GM23338 (cell line): Measurements from ENCODE around the gene SMIM30. TPM values are rescaled to one million over a fixed set of nuclear protein-coding genes. Genes with fewer than 3 reads are reported as not detected.

Experiments
- ATAC-seq: fragments of 200-7000 bp; cut with Tn5 transposase; 3 replicates; pipeline ENCODE4 v1.9.1; 2020
- DNase-seq: peaks from one replicate; pipeline ENCODE4 v3.0.0-alpha.2; 2015; ENCODE audit warnings: low spot score
- H2AFZ ChIP-seq: fragments of 200-600 bp; sonication (generic); 2 replicates; pipeline ENCODE4 v1.8.0; 2016; ENCODE audit warnings: antibody characterized with exemption, mild to moderate bottlenecking, moderate library complexity
- H3F3A ChIP-seq: fragments of 200-600 bp; sonication (generic); replicated peaks from 2 replicates; pipeline ENCODE4 v1.8.0; 2017; ENCODE audit warnings: antibody characterized with exemption, mixed run types, low read depth
- H3K27ac ChIP-seq: fragments of 200-600 bp; sonication (generic); 2 replicates; pipeline ENCODE4 v1.6.1; 2016; ENCODE audit warnings: low read depth
- H3K27me3 ChIP-seq: fragments of 200-600 bp; sonication (generic); 2 replicates; pipeline ENCODE4 v1.8.0; 2016; ENCODE audit warnings: mild to moderate bottlenecking, mixed run types, moderate library complexity; ENCODE audit not compliant: insufficient read depth
- H3K36me3 ChIP-seq: fragments of 200-600 bp; sonication (generic); 2 replicates; pipeline ENCODE4 v1.8.0; 2016; ENCODE audit warnings: mild to moderate bottlenecking; ENCODE audit not compliant: insufficient read depth
- H3K4me1 ChIP-seq: fragments of 200-600 bp; sonication (generic); 2 replicates; pipeline ENCODE4 v1.8.0; 2016; ENCODE audit warnings: mild to moderate bottlenecking, moderate library complexity; ENCODE audit not compliant: insufficient read depth
- H3K4me2 ChIP-seq: fragments of 200-600 bp; sonication (generic); 2 replicates; pipeline ENCODE4 v1.7.1; 2017; ENCODE audit warnings: mixed run types
- H3K4me3 ChIP-seq: fragments of 200-600 bp; sonication (generic); 2 replicates; pipeline ENCODE4 v1.6.1; 2016; ENCODE audit warnings: mixed run types
- H3K79me2 ChIP-seq: fragments of 200-600 bp; sonication (generic); replicated peaks from 2 replicates; pipeline ENCODE4 v1.8.0; 2017; ENCODE audit warnings: mild to moderate bottlenecking; ENCODE audit not compliant: insufficient read depth
- H3K9me2 ChIP-seq: fragments of 200-600 bp; sonication (generic); 2 replicates; pipeline ENCODE4 v1.8.0; 2017; ENCODE audit not compliant: insufficient read depth
- H4K20me1 ChIP-seq: fragments of 200-600 bp; sonication (generic); replicated peaks from 2 replicates; pipeline ENCODE4 v1.8.0; 2017; ENCODE audit warnings: mild to moderate bottlenecking; ENCODE audit not compliant: insufficient read depth
- H3K27ac Mint-ChIP-seq: 2 replicates; pipeline ENCODE4 v1.8.0; 2020; ENCODE audit warnings: inconsistent platforms, mild to moderate bottlenecking, moderate library complexity, mixed read lengths
- H3K27me3 Mint-ChIP-seq: 3 replicates; pipeline ENCODE4 v1.8.0; 2022; ENCODE audit warnings: low read depth, mild to moderate bottlenecking, moderate library complexity, mixed read lengths, inconsistent platforms; ENCODE audit not compliant: insufficient read depth, poor library complexity
- H3K36me3 Mint-ChIP-seq: 3 replicates; pipeline ENCODE4 v1.8.0; 2021; ENCODE audit warnings: low read depth, mild to moderate bottlenecking, inconsistent platforms, moderate library complexity, mixed read lengths
- H3K4me1 Mint-ChIP-seq: 3 replicates; pipeline ENCODE4 v1.8.0; 2020; ENCODE audit warnings: mild to moderate bottlenecking, inconsistent platforms, mixed read lengths
- H3K4me3 Mint-ChIP-seq: 3 replicates; pipeline ENCODE4 v1.8.0; 2021; ENCODE audit warnings: moderate library complexity, mild to moderate bottlenecking, inconsistent platforms, mixed read lengths
- H3K9me3 Mint-ChIP-seq: 3 replicates; pipeline ENCODE4 v1.8.0; 2020; ENCODE audit warnings: moderate library complexity, mild to moderate bottlenecking, inconsistent platforms, mixed read lengths
- CREB1 ChIP-seq: fragments of 250-450 bp; sonication (Bioruptor Pico); IDR thresholded peaks from 2 replicates; pipeline ENCODE4 v1.5.0; 2020; ENCODE audit warnings: low read depth, mild to moderate bottlenecking, moderate library complexity
- EZH2 ChIP-seq: fragments of 200-600 bp; sonication (generic); IDR thresholded peaks from one replicate; pipeline ENCODE4 v1.8.0; 2017; ENCODE audit warnings: antibody characterized with exemption, mild to moderate bottlenecking, low read depth; ENCODE audit not compliant: unreplicated experiment
- EZH2phosphoT487 ChIP-seq: fragments of 200-600 bp; sonication (generic); IDR thresholded peaks from one replicate; pipeline ENCODE4 v1.8.1; 2018; ENCODE audit warnings: antibody characterized with exemption; ENCODE audit not compliant: unreplicated experiment
- JUNB ChIP-seq: IDR thresholded peaks from one replicate; pipeline ENCODE4 v1.6.1; 2016; ENCODE audit warnings: antibody characterized with exemption; ENCODE audit not compliant: unreplicated experiment
- NANOG ChIP-seq: IDR thresholded peaks from 2 replicates; pipeline ENCODE4 v1.6.1; 2016; ENCODE audit warnings: antibody characterized with exemption, borderline replicate concordance
- POLR2AphosphoS5 ChIP-seq: IDR thresholded peaks from 2 replicates; pipeline ENCODE4 v1.6.1; 2016; ENCODE audit warnings: antibody characterized with exemption, low read depth
- ZNF114 ChIP-seq: fragments of 250-450 bp; sonication (Bioruptor Pico); IDR thresholded peaks from 2 replicates; pipeline ENCODE4 v1.5.0; 2020; ENCODE audit warnings: mild to moderate bottlenecking, moderate library complexity
- ZNF331 ChIP-seq: fragments of 250-450 bp; sonication (Bioruptor Pico); IDR thresholded peaks from 2 replicates; pipeline ENCODE4 v1.5.0; 2020; ENCODE audit warnings: low read depth, mild to moderate bottlenecking, moderate library complexity
- polyA plus RNA-seq: library from polyadenylated mRNA; unstranded; fragments of >200 nt; fragmentation: Nextera tagmentation; extraction: Ambion mirVana; gene quantifications from 2 replicates; pipeline ENCODE4 v1.2.1, GENCODE V29; 2016
- total RNA-seq: library from RNA; depleted of rRNA; stranded (reverse); fragments of >200 nt; shearing (Covaris generic); gene quantifications from 2 replicates; pipeline ENCODE4 v1.2.3, GENCODE V29; 2014
- TF ChIP-seq, protein P1 (sequence below): IDR thresholded peaks from one replicate; pipeline ENCODE4 v1.6.1; 2018; ENCODE audit warnings: antibody characterized with exemption; ENCODE audit not compliant: unreplicated experiment
- TF ChIP-seq, protein P2 (sequence below): fragments of 250-450 bp; sonication (Bioruptor Pico); IDR thresholded peaks from 2 replicates; pipeline ENCODE4 v1.5.0; 2020; ENCODE audit warnings: mild to moderate bottlenecking, moderate library complexity

SMIM30 gene
- total and polyA plus RNA-seq, 2 experiments from 2014 or later, result 40.6 to 150 TPM

DNA sequence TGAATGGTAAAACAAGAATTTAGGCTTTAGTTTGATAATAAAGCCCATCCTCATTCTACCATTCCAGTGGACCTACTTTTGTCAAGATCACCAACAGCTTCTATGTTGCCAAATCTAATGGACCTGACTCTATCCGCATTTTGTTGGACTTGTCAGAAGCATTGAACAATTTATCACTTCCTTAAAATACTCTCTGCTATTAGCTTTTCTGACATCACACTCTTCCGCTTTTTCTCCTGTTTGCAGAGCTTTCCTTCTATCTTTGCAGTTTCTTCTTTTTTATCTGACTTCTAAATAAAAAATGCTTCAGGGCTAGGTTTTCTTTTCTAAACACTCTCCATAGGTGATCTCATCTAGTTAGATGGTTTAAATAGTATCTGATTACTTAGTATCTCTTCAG, 42.7 kb upstream of the SMIM30 start:
- Histone ChIP-seq H3K4me1 (no peaks in the 10 kb centered on the region), H3F3A (no peaks in the 10 kb centered on the region), H2AFZ (no peak overlapping the region), H3K79me2 (no peaks in the 10 kb centered on the region), H3K4me3 (no peak overlapping the region), H4K20me1 (no peaks in the 10 kb centered on the region), H3K27me3 (no peaks in the 10 kb centered on the region), H3K4me2 (no peak overlapping the region), H3K27ac (no peak overlapping the region), H3K36me3 (no peaks in the 10 kb centered on the region), H3K9me2 (no peaks in the 10 kb centered on the region)
- Mint-ChIP-seq H3K27me3 (no peaks in the 10 kb centered on the region), H3K9me3 (no peaks in the 10 kb centered on the region), H3K27ac (no peak overlapping the region), H3K4me3 (no peak overlapping the region), H3K36me3 (no peaks in the 10 kb centered on the region), H3K4me1 (peaks cover 2% of the 10 kb centered on the region; the same call in 1 of the 3 replicates)
- TF ChIP-seq ZNF114 (no peak), EZH2 (no peak), NANOG (no peak), JUNB (no peak), ZNF331 (no peak), CREB1 (CRISPR knock-in tag) (no peak), EZH2phosphoT487 (no peak), POLR2AphosphoS5 (no peak)
- TF ChIP-seq, protein P1, sequence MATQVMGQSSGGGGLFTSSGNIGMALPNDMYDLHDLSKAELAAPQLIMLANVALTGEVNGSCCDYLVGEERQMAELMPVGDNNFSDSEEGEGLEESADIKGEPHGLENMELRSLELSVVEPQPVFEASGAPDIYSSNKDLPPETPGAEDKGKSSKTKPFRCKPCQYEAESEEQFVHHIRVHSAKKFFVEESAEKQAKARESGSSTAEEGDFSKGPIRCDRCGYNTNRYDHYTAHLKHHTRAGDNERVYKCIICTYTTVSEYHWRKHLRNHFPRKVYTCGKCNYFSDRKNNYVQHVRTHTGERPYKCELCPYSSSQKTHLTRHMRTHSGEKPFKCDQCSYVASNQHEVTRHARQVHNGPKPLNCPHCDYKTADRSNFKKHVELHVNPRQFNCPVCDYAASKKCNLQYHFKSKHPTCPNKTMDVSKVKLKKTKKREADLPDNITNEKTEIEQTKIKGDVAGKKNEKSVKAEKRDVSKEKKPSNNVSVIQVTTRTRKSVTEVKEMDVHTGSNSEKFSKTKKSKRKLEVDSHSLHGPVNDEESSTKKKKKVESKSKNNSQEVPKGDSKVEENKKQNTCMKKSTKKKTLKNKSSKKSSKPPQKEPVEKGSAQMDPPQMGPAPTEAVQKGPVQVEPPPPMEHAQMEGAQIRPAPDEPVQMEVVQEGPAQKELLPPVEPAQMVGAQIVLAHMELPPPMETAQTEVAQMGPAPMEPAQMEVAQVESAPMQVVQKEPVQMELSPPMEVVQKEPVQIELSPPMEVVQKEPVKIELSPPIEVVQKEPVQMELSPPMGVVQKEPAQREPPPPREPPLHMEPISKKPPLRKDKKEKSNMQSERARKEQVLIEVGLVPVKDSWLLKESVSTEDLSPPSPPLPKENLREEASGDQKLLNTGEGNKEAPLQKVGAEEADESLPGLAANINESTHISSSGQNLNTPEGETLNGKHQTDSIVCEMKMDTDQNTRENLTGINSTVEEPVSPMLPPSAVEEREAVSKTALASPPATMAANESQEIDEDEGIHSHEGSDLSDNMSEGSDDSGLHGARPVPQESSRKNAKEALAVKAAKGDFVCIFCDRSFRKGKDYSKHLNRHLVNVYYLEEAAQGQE, result no peak
- TF ChIP-seq, protein P2, sequence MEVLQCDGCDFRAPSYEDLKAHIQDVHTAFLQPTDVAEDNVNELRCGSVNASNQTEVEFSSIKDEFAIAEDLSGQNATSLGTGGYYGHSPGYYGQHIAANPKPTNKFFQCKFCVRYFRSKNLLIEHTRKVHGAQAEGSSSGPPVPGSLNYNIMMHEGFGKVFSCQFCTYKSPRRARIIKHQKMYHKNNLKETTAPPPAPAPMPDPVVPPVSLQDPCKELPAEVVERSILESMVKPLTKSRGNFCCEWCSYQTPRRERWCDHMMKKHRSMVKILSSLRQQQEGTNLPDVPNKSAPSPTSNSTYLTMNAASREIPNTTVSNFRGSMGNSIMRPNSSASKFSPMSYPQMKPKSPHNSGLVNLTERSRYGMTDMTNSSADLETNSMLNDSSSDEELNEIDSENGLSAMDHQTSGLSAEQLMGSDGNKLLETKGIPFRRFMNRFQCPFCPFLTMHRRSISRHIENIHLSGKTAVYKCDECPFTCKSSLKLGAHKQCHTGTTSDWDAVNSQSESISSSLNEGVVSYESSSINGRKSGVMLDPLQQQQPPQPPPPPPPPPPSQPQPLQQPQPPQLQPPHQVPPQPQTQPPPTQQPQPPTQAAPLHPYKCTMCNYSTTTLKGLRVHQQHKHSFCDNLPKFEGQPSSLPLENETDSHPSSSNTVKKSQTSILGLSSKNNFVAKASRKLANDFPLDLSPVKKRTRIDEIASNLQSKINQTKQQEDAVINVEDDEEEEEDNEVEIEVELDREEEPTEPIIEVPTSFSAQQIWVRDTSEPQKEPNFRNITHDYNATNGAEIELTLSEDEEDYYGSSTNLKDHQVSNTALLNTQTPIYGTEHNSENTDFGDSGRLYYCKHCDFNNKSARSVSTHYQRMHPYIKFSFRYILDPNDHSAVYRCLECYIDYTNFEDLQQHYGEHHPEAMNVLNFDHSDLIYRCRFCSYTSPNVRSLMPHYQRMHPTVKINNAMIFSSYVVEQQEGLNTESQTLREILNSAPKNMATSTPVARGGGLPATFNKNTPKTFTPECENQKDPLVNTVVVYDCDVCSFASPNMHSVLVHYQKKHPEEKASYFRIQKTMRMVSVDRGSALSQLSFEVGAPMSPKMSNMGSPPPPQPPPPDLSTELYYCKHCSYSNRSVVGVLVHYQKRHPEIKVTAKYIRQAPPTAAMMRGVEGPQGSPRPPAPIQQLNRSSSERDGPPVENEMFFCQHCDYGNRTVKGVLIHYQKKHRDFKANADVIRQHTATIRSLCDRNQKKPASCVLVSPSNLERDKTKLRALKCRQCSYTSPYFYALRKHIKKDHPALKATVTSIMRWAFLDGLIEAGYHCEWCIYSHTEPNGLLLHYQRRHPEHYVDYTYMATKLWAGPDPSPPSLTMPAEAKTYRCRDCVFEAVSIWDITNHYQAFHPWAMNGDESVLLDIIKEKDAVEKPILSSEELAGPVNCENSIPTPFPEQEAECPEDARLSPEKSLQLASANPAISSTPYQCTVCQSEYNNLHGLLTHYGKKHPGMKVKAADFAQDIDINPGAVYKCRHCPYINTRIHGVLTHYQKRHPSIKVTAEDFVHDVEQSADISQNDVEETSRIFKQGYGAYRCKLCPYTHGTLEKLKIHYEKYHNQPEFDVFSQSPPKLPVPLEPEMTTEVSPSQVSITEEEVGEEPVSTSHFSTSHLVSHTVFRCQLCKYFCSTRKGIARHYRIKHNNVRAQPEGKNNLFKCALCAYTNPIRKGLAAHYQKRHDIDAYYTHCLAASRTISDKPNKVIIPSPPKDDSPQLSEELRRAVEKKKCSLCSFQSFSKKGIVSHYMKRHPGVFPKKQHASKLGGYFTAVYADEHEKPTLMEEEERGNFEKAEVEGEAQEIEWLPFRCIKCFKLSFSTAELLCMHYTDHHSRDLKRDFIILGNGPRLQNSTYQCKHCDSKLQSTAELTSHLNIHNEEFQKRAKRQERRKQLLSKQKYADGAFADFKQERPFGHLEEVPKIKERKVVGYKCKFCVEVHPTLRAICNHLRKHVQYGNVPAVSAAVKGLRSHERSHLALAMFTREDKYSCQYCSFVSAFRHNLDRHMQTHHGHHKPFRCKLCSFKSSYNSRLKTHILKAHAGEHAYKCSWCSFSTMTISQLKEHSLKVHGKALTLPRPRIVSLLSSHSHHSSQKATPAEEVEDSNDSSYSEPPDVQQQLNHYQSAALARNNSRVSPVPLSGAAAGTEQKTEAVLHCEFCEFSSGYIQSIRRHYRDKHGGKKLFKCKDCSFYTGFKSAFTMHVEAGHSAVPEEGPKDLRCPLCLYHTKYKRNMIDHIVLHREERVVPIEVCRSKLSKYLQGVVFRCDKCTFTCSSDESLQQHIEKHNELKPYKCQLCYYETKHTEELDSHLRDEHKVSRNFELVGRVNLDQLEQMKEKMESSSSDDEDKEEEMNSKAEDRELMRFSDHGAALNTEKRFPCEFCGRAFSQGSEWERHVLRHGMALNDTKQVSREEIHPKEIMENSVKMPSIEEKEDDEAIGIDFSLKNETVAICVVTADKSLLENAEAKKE (CRISPR knock-in tag), result no peak
- DNase-seq (no peak), ATAC-seq (no peak)
